HepG2 (cell line): ENCODE results near the gene ZNF282. TPM values are rescaled to one million over a fixed set of nuclear protein-coding genes. Genes with fewer than 3 reads are reported as not detected.
A peak's percentile ranks its signal among the peaks of the same experiment; 100 is the strongest.

Experiments
- ARHGAP35 ChIP-seq: sonication (generic); formaldehyde crosslinking; IDR thresholded peaks from 2 replicates; pipeline ENCODE4 v1.9.0; 2022; ENCODE audit warnings: mild to moderate bottlenecking, inconsistent platforms, moderate library complexity, missing genetic modification reagents, borderline replicate concordance
- ARID3A ChIP-seq: IDR thresholded peaks from 2 replicates; pipeline ENCODE4 v1.6.1; 2012; ENCODE audit warnings: low read depth, low read length, improper control_type of control experiment
- FOXK2 ChIP-seq: fragments of 450-650 bp; IDR thresholded peaks from 2 replicates; pipeline ENCODE4 v1.6.1; 2016
- ISL2 ChIP-seq: sonication (generic); formaldehyde crosslinking; IDR thresholded peaks from 2 replicates; pipeline ENCODE4 v1.5.0; 2020; ENCODE audit warnings: missing genetic modification reagents
- MXI1 ChIP-seq: IDR thresholded peaks from 3 replicates; pipeline ENCODE4 v1.6.1; 2012; ENCODE audit warnings: low read depth, low read length, inconsistent platforms, borderline replicate concordance
- PLSCR1 ChIP-seq: sonication (generic); formaldehyde crosslinking; IDR thresholded peaks from 2 replicates; pipeline ENCODE4 v1.5.0; 2020; ENCODE audit warnings: missing genetic modification reagents, mild to moderate bottlenecking, borderline replicate concordance
- REL ChIP-seq: sonication (generic); formaldehyde crosslinking; conservative IDR thresholded peaks from 2 replicates; pipeline ENCODE4 v1.8.0; 2022; ENCODE audit warnings: mild to moderate bottlenecking, missing genetic modification reagents, moderate library complexity
- SATB2 ChIP-seq: sonication (generic); formaldehyde crosslinking; IDR thresholded peaks from 2 replicates; pipeline ENCODE4 v1.5.0; 2020; ENCODE audit warnings: missing genetic modification reagents
- ZBTB49 ChIP-seq: sonication (generic); formaldehyde crosslinking; IDR thresholded peaks from 2 replicates; pipeline ENCODE4 v1.4.0; 2020; ENCODE audit warnings: missing genetic modification reagents, borderline replicate concordance
- ZEB1 ChIP-seq: IDR thresholded peaks from 2 replicates; pipeline ENCODE4 v1.6.1; 2012; ENCODE audit warnings: mild to moderate bottlenecking, low read depth, inconsistent platforms; ENCODE audit not compliant: insufficient replicate concordance
- ZNF441 ChIP-seq: sonication (generic); formaldehyde crosslinking; IDR thresholded peaks from 2 replicates; pipeline ENCODE4 v1.7.0; 2021; ENCODE audit warnings: missing genetic modification reagents, borderline replicate concordance
- ZNF629 ChIP-seq: sonication (generic); formaldehyde crosslinking; conservative IDR thresholded peaks from 2 replicates; pipeline ENCODE4 v1.5.0; 2020; ENCODE audit warnings: missing genetic modification reagents
- ZNF7 ChIP-seq: IDR thresholded peaks from 2 replicates; pipeline ENCODE4 v1.6.1; 2016; ENCODE audit warnings: missing biosample characterization, missing genetic modification reagents
- ZNF766 ChIP-seq: sonication (generic); formaldehyde crosslinking; IDR thresholded peaks from 2 replicates; pipeline ENCODE4 v1.5.0; 2020; ENCODE audit warnings: missing genetic modification reagents, borderline replicate concordance
- ZNF891 ChIP-seq: sonication (generic); formaldehyde crosslinking; IDR thresholded peaks from 2 replicates; pipeline ENCODE4 v1.5.0; 2020; ENCODE audit warnings: mild to moderate bottlenecking, missing genetic modification reagents
- polyA plus RNA-seq, 8 experiments: library from polyadenylated mRNA; depleted of rRNA in 3 of 8; stranded (reverse) in 7 of 8; unstranded in 1 of 8; fragments of >200 nt; fragmentation: Illumina TruSeq in 4 of 8; extraction: Trizol in 4 of 8; gene quantifications; 2 replicates each; pipeline versions ENCODE4 v1.2.1 to v1.2.3, GENCODE V29; 2011 to 2016; ENCODE audit warnings: low read depth in 4 of 8, missing spikeins in 1 of 8, mixed read lengths in 1 of 8; ENCODE audit not compliant: insufficient read depth in 1 of 8
- total RNA-seq, 5 experiments: library from RNA; depleted of rRNA; stranded (reverse); fragments of >200 nt; fragmentation: Illumina TruSeq; extraction: Trizol; gene quantifications; 2 replicates each; pipeline ENCODE4 v1.2.3, GENCODE V29; 2016; ENCODE audit warnings: low read depth in 1 of 5
- TF ChIP-seq, protein P1 (sequence below): sonication (generic); formaldehyde crosslinking; IDR thresholded peaks from 2 replicates; pipeline ENCODE4 v1.5.1; 2020; ENCODE audit warnings: missing genetic modification reagents, mild to moderate bottlenecking, borderline replicate concordance
- TF ChIP-seq, protein P2 (sequence below): sonication (generic); formaldehyde crosslinking; IDR thresholded peaks from 2 replicates; pipeline ENCODE4 v1.8.0; 2022; ENCODE audit warnings: mild to moderate bottlenecking, missing genetic modification reagents, borderline replicate concordance

Gene ZNF282
- total and polyA plus RNA-seq, 2 of the 13 experiments (the other 11 are each of a cell fraction or from before 2014, with no cell fraction given): 9.1 to 20.9 TPM

GRCh38 chr7:149239345-149240143, 44.2 kb downstream of the ZNF282 start, which contains the start of gene ZNF212 (continued):
- TF ChIP-seq, protein P1, sequence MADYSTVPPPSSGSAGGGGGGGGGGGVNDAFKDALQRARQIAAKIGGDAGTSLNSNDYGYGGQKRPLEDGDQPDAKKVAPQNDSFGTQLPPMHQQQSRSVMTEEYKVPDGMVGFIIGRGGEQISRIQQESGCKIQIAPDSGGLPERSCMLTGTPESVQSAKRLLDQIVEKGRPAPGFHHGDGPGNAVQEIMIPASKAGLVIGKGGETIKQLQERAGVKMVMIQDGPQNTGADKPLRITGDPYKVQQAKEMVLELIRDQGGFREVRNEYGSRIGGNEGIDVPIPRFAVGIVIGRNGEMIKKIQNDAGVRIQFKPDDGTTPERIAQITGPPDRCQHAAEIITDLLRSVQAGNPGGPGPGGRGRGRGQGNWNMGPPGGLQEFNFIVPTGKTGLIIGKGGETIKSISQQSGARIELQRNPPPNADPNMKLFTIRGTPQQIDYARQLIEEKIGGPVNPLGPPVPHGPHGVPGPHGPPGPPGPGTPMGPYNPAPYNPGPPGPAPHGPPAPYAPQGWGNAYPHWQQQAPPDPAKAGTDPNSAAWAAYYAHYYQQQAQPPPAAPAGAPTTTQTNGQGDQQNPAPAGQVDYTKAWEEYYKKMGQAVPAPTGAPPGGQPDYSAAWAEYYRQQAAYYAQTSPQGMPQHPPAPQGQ (CRISPR knock-in tag): peak; percentile 56; the same call in 1 of the 2 replicates
- TF ChIP-seq SATB2 (CRISPR knock-in tag) (no peak), ZEB1 (no peak), ZNF766 (no peak), REL (CRISPR knock-in tag) (no peak), ISL2 (peak; percentile 71), ARHGAP35 (CRISPR knock-in tag) (peak; percentile 71; the same call in 1 of the 2 replicates), ZNF629 (CRISPR knock-in tag) (no peak), ARID3A (no peak), MXI1 (peak; percentile 47; the same call in 1 of the 3 replicates), ZBTB49 (CRISPR knock-in tag) (no peak), FOXK2 (peak; percentile 56), PLSCR1 (CRISPR knock-in tag) (no peak), ZNF891 (peak; percentile 69), ZNF441 (CRISPR knock-in tag) (no peak), ZNF7 (CRISPR knock-in tag) (no peak)
- TF ChIP-seq, protein P2, sequence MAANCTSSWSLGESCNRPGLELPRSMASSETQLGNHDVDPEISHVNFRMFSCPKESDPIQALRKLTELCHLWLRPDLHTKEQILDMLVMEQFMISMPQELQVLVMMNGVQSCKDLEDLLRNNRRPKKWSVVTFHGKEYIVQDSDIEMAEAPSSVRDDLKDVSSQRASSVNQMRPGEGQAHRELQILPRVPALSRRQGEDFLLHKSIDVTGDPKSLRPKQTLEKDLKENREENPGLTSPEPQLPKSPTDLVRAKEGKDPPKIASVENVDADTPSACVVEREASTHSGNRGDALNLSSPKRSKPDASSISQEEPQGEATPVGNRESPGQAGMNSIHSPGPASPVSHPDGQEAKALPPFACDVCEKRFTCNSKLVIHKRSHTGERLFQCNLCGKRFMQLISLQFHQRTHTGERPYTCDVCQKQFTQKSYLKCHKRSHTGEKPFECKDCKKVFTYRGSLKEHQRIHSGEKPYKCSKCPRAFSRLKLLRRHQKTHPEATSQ (CRISPR knock-in tag): no peak
